HCT116 (cell line): ENCODE measurements around the gene TTC38. TPM values are rescaled to one million over a fixed set of nuclear protein-coding genes. Genes with fewer than 3 reads are reported as not detected.

Experiments used
- ATAC-seq: fragments of 200-7000 bp; cut with Tn5 transposase; 2 replicates; pipeline ENCODE4 v1.9.1; 2020; ENCODE audit warnings: mild to moderate bottlenecking, moderate library complexity
- BruUV-seq: library from RNA; stranded (reverse); fragments of 400-500 nt; replicated peaks from 2 replicates; lab custom pipeline; 2021; lab: Mats Ljungman, UMichigan
- CTCF ChIA-PET: fragments of 300-600 bp; sonication (Branson Sonifier 250); formaldehyde crosslinking; loops from one replicate; lab custom pipeline; 2021; ENCODE audit warnings: antibody characterized with exemption; lab: Charles Lee
- POLR2A ChIA-PET: fragments of 300-600, 350-600 bp; sonication (Branson Sonifier 250); formaldehyde crosslinking; loops from one replicate; lab custom pipeline; 2021; ENCODE audit warnings: antibody characterized with exemption; lab: Charles Lee
- RAD21 ChIA-PET, 2 experiments: fragments of 300-600 bp; sonication (Branson Sonifier 250); formaldehyde crosslinking; loops; one replicate each; lab custom pipeline; 2023; ENCODE audit warnings: low total read pairs in 2 of 2; ENCODE audit not compliant: uncharacterized antibody in 2 of 2, unreplicated experiment in 2 of 2, low non-redundant PET in 1 of 2; lab: Charles Lee
- DNase-seq: peaks from one replicate; pipeline ENCODE4 v3.0.0-alpha.2; 2010; ENCODE audit warnings: low read depth, low spot score
- H2AFZ ChIP-seq: fragments of 200-600 bp; shearing (Covaris generic), sonication (generic); 2 replicates; pipeline ENCODE4 v1.6.1; 2017; ENCODE audit warnings: low read depth, mixed run types, mixed read lengths, antibody characterized with exemption, low read length; ENCODE audit not compliant: poor library complexity, severe bottlenecking
- H3K27ac ChIP-seq: 2 replicates; pipeline ENCODE4 v1.5.1; 2012; ENCODE audit warnings: low read depth, low read length
- H3K27me3 ChIP-seq: fragments of 200-600 bp; sonication (generic); 2 replicates; pipeline ENCODE4 v1.6.1; 2016; ENCODE audit warnings: mixed run types, low read length, mixed read lengths; ENCODE audit not compliant: insufficient read depth
- H3K36me3 ChIP-seq, 2 experiments: fragments of 200-500 bp in 1 of 2; fragments of 200-600 bp in 1 of 2; sonication (Bioruptor generic) in 1 of 2; sonication (generic) in 1 of 2; 2 replicates each; pipeline versions ENCODE4 v1.5.1 to v1.6.1; 2014 to 2016; ENCODE audit warnings: low read length in 2 of 2, inconsistent platforms in 1 of 2, mixed read lengths in 1 of 2, mixed run types in 1 of 2; ENCODE audit not compliant: insufficient read depth in 2 of 2, control insufficient read depth in 1 of 2
- H3K4me1 ChIP-seq, 2 experiments: fragments of 200-600 bp in 1 of 2; sonication (generic) in 1 of 2; 2 replicates each; pipeline versions ENCODE4 v1.5.1 to v1.6.1; 2012 to 2017; ENCODE audit warnings: low read length in 2 of 2, inconsistent platforms in 1 of 2, mild to moderate bottlenecking in 1 of 2, mixed read lengths in 1 of 2, mixed run types in 1 of 2, moderate library complexity in 1 of 2; ENCODE audit not compliant: insufficient read depth in 2 of 2, control insufficient read depth in 1 of 2
- H3K4me2 ChIP-seq: fragments of 200-600 bp; sonication (generic); 2 replicates; pipeline ENCODE4 v1.6.1; 2017; ENCODE audit warnings: mixed run types, low read length, mixed read lengths
- H3K4me3 ChIP-seq, 2 experiments: fragments of 200-600 bp in 1 of 2; sonication (generic) in 1 of 2; replicated peaks in 1 of 2; 2 replicates each; pipeline ENCODE4 v1.5.1; 2011 to 2016; ENCODE audit warnings: low read length in 2 of 2, control low read depth in 1 of 2, low read depth in 1 of 2, mild to moderate bottlenecking in 1 of 2, mixed read lengths in 1 of 2, mixed run types in 1 of 2
- H3K79me2 ChIP-seq: fragments of 200-600 bp; sonication (generic); 2 replicates; pipeline ENCODE4 v1.6.1; 2017; ENCODE audit warnings: mild to moderate bottlenecking, mixed run types, low read length, moderate library complexity, mixed read lengths; ENCODE audit not compliant: insufficient read depth
- H3K9ac ChIP-seq: fragments of 200-600 bp; sonication (generic); 2 replicates; pipeline ENCODE4 v1.6.1; 2016; ENCODE audit warnings: low read length, mixed read lengths
- H3K9me2 ChIP-seq: fragments of 200-600 bp; sonication (generic), shearing (Covaris generic); 2 replicates; pipeline ENCODE4 v1.6.1; 2017; ENCODE audit warnings: mixed run types, mild to moderate bottlenecking, moderate library complexity; ENCODE audit not compliant: insufficient read depth
- H3K9me3 ChIP-seq, 2 experiments: fragments of 200-500 bp in 1 of 2; fragments of 200-600 bp in 1 of 2; sonication (Bioruptor generic) in 1 of 2; sonication (generic) in 1 of 2; 2 replicates each; pipeline ENCODE4 v1.6.1; 2014 to 2017; ENCODE audit warnings: low read length in 2 of 2, mixed read lengths in 2 of 2, inconsistent platforms in 1 of 2, low read depth in 1 of 2, mild to moderate bottlenecking in 1 of 2, mixed run types in 1 of 2, moderate library complexity in 1 of 2; ENCODE audit not compliant: control insufficient read depth in 1 of 2, insufficient read depth in 1 of 2
- H4K20me1 ChIP-seq: fragments of 200-600 bp; sonication (generic), shearing (Covaris generic); 2 replicates; pipeline ENCODE4 v1.6.1; 2017; ENCODE audit warnings: mixed run types, mild to moderate bottlenecking, moderate library complexity; ENCODE audit not compliant: insufficient read depth
- CBX3 ChIP-seq: IDR thresholded peaks from 2 replicates; pipeline ENCODE4 v1.6.1; 2012; ENCODE audit warnings: low read depth
- CTCF ChIP-seq, 3 experiments: fragments of 200-600 bp in 1 of 3; sonication (generic) in 1 of 3; IDR thresholded peaks in 2 of 3; conservative IDR thresholded peaks in 1 of 3; 2 replicates each; pipeline ENCODE4 v1.5.1; 2012 to 2017; ENCODE audit warnings: low read depth in 2 of 3, low read length in 2 of 3, antibody characterized with exemption in 1 of 3, borderline replicate concordance in 1 of 3, control low read depth in 1 of 3, mild to moderate bottlenecking in 1 of 3, mixed read lengths in 1 of 3, mixed run types in 1 of 3, moderate library complexity in 1 of 3; ENCODE audit not compliant: insufficient read depth in 1 of 3
- EGR1 ChIP-seq: IDR thresholded peaks from 2 replicates; pipeline ENCODE4 v1.6.1; 2012; ENCODE audit warnings: low read depth
- ELF1 ChIP-seq: IDR thresholded peaks from 2 replicates; pipeline ENCODE4 v1.6.1; 2012; ENCODE audit warnings: low read depth, borderline replicate concordance
- EZH2phosphoT487 ChIP-seq: fragments of 200-600 bp; IDR thresholded peaks from 2 replicates; pipeline ENCODE4 v1.6.1; 2018; ENCODE audit warnings: antibody characterized with exemption, borderline replicate concordance
- FOSL1 ChIP-seq: IDR thresholded peaks from 2 replicates; pipeline ENCODE4 v1.6.1; 2012; ENCODE audit warnings: low read depth
- JUND ChIP-seq: IDR thresholded peaks from 2 replicates; pipeline ENCODE4 v1.6.1; 2012
- POLR2A ChIP-seq: IDR thresholded peaks from 2 replicates; pipeline ENCODE4 v1.7.0; 2011; ENCODE audit warnings: borderline replicate concordance; ENCODE audit not compliant: insufficient read depth, insufficient read length; ENCODE audit errors: extremely low read depth
- POLR2AphosphoS5 ChIP-seq: IDR thresholded peaks from 2 replicates; pipeline ENCODE4 v1.6.1; 2011; ENCODE audit warnings: mild to moderate bottlenecking, low read depth, low read length, moderate library complexity
- RAD21 ChIP-seq: IDR thresholded peaks from 2 replicates; pipeline ENCODE4 v1.6.1; 2012; ENCODE audit warnings: low read depth, mild to moderate bottlenecking
- SIN3A ChIP-seq: IDR thresholded peaks from 2 replicates; pipeline ENCODE4 v1.6.1; 2012; ENCODE audit warnings: low read depth
- SP1 ChIP-seq: IDR thresholded peaks from 2 replicates; pipeline ENCODE4 v1.6.1; 2012; ENCODE audit warnings: low read depth
- SRF ChIP-seq: IDR thresholded peaks from 2 replicates; pipeline ENCODE4 v1.6.1; 2012; ENCODE audit warnings: low read depth
- TCF7L2 ChIP-seq: IDR thresholded peaks from 2 replicates; pipeline ENCODE4 v1.7.0; 2011; ENCODE audit warnings: borderline replicate concordance, inconsistent platforms; ENCODE audit not compliant: insufficient read depth, insufficient read length; ENCODE audit errors: extremely low read depth
- ZBTB33 ChIP-seq: IDR thresholded peaks from 2 replicates; pipeline ENCODE4 v1.6.1; 2011; ENCODE audit warnings: mild to moderate bottlenecking, low read length, moderate library complexity; ENCODE audit not compliant: insufficient replicate concordance; ENCODE audit errors: extremely low read depth
- ZFX ChIP-seq: fragments of 450-650 bp; IDR thresholded peaks from 2 replicates; pipeline ENCODE4 v1.6.1; 2017
- intact Hi-C: fragments of 100-400 bp; cut with micrococcal nuclease; formaldehyde crosslinking; loops from 2 replicates; pipeline ENCODE4 v1.10.0; 2022
- total RNA-seq: library from RNA; stranded (reverse); gene quantifications from one replicate; pipeline ENCODE4 v1.2.1, GENCODE V29; 2021; ENCODE audit not compliant: unreplicated experiment

TTC38 gene
- total RNA-seq, 1 experiment from 2014 or later = 22.9 TPM

- TF ChIP-seq CTCF (IDR thresholded peaks at IDR 0.05 in 2 of 3, conservative IDR thresholded peaks at IDR 0.05 in 1 of 3; ENCODE audit: borderline replicate concordance in 1 of 3, insufficient read depth in 1 of 3, low read depth in 2 of 3, low read length in 2 of 3) = no peak
- 0 out of 2 replicates have a peak, but pooled peaks have one; percentile 19 for TF ChIP-seq CBX3
- TF ChIP-seq RAD21 = no peak
- TF ChIP-seq EZH2phosphoT487 = no peak
These were observed at the start of gene TTC38 (continued) for GRCh38 chr22:46267431-46268279.

- Histone ChIP-seq H3K27ac (no peak overlapping the region), H3K4me1 (no peaks in the 10 kb centered on the region), H3K9me3 (no peaks in the 10 kb centered on the region), H3K4me2 (no peak overlapping the region), H3K4me3 (no peak overlapping the region), H2AFZ (no peak overlapping the region), H3K9ac (no peak overlapping the region), H3K79me2 (no peaks in the 10 kb centered on the region), H3K36me3 (peaks cover 0 to 2% of the 10 kb centered on the region in 2 experiments; a peak in 2 of 4 replicates), H4K20me1 (no peaks in the 10 kb centered on the region), H3K27me3 (no peaks in the 10 kb centered on the region), H3K9me2 (no peaks in the 10 kb centered on the region)
- no peak for TF ChIP-seq CTCF (IDR thresholded peaks at IDR 0.05 in 2 of 3, conservative IDR thresholded peaks at IDR 0.05 in 1 of 3; ENCODE audit: borderline replicate concordance in 1 of 3, insufficient read depth in 1 of 3, low read depth in 2 of 3, low read length in 2 of 3)
- no peak for TF ChIP-seq SRF
- TF ChIP-seq ZBTB33 = no peak
- no peak for TF ChIP-seq SP1
- TF ChIP-seq ZFX = no peak
- no peak for TF ChIP-seq FOSL1
- no peak for TF ChIP-seq CBX3
- TF ChIP-seq POLR2AphosphoS5 = no peak
- no peak for TF ChIP-seq SIN3A
- no peak for TF ChIP-seq ELF1
- no peak for TF ChIP-seq JUND
- TF ChIP-seq POLR2A = no peak
- no peak for TF ChIP-seq EZH2phosphoT487
- TF ChIP-seq TCF7L2 = no peak
- TF ChIP-seq EGR1 = no peak
- no peak for TF ChIP-seq RAD21
- RAD21 ChIA-PET = no interaction called here
- POLR2A ChIA-PET = no interaction called here
- CTCF ChIA-PET = no interaction called here
- intact Hi-C loops = no loop called here
- no TSS peak for BruUV-seq
- ATAC-seq = no peak
- DNase-seq = no peak
These were observed 48.2 kb upstream of the TTC38 start for GRCh38 chr22:46219636-46220035.
